GM18498 (cell line): ENCODE data around the gene TPX2.

Experiments
- ATAC-seq: cut with Tn5 transposase; IDR thresholded peaks from one replicate; pipeline ENCODE4 v1.9.1; 2021; ENCODE audit warnings: mild to moderate bottlenecking, moderate library complexity; ENCODE audit not compliant: unreplicated experiment

Gene TPX2

GRCh38 chr20:31844737-31845299 is 105.7 kb downstream of the TPX2 start:
- ATAC-seq = no peak

GRCh38 chr20:31845300-31845863 is 106.3 kb downstream of the TPX2 start, which contains the start of gene FOXS1:
TSS of gene FOXS1 (minus strand) at chr20:31845604. CDS start at chr20:31845542, 62 bp downstream.
- no peak for ATAC-seq

- no peak for ATAC-seq
These were observed 107.7 kb downstream of the TPX2 start for GRCh38 chr20:31846793-31847138.

GRCh38 chr20:31848088-31848999 is 109.3 kb downstream of the TPX2 start:
- no peak for ATAC-seq

GRCh38 chr20:31849306-31849930 is 110.3 kb downstream of the TPX2 start:
- no peak for ATAC-seq
